ENCODE results near the gene OR56B4. TPM values are rescaled to one million over a fixed set of nuclear protein-coding genes. Genes with fewer than 3 reads are reported as not detected.
"Not testable (repeated sequence)": the region's sequence is repeated elsewhere in the genome, so short reads cannot be mapped to it uniquely, and the experiment has no call there.

OR56B4 gene, protein sequence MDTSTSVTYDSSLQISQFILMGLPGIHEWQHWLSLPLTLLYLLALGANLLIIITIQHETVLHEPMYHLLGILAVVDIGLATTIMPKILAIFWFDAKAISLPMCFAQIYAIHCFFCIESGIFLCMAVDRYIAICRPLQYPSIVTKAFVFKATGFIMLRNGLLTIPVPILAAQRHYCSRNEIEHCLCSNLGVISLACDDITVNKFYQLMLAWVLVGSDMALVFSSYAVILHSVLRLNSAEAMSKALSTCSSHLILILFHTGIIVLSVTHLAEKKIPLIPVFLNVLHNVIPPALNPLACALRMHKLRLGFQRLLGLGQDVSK
- not detected for polyA plus RNA-seq (ENCODE audit: insufficient read length in 10 of 10)
- long read RNA-seq, donor 1, result 0 reads
- long read RNA-seq, donor 2, result 0 reads
- long read RNA-seq, donor 3, result 0 reads
- long read RNA-seq, donor 4, result 0 reads
- long read RNA-seq, donor 5, result 0 reads
- long read RNA-seq, donor 6, partial matches to known transcripts, result 0 of 1 reads
- long read RNA-seq, donor 6, other reads (novel, unspliced or antisense), result 0 of 1 reads
- long read RNA-seq, donor 7, result 0 reads
- long read RNA-seq, donor 8, result 0 reads
- long read RNA-seq, donor 9, result 0 reads

DNA sequence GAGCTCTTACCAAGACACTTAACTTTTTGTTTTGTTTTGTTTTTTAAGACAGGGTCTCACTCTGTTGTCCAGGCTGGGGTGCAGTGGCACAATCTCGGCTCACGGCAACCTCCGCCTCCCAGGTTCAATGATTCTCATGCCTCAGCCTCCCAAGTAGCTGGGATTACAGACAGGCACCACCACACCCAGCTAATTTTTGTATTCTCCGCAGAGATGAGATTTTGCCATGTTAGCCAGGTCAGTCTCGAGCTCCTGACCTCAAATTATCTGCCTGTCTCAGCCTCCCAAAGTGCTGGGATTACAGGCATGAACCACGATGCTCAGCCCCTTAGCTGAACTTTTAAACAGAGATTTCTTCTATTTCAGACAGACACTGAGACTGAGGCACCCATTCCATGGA lies at the start of gene OR56B4:
OR56B4 (plus strand) TSS at position 301 of the 400 bp plus-strand sequence; CDS start at position 396, 95 bp downstream.
- DNase-seq, result not testable (repeated sequence)

DNA sequence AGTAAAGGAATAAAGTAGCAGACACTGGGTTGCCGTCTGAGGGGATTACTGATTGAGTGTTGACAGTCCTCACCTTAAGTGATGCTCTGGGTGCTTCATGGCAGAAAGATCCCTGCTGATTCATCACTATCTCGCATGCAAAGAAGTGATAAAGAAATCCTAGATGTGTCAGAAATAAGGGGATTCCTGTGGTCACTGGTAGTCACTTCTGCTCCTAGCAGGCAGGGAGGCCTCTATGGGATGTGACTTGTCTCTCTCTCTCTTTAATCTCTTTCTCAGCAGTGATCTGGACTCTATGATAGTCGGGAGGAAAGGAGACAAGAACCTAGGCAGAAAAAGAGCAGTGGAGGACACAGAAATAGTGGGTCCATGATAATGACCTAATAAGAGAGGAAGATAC lies 46.0 kb upstream of the OR56B4 start:
- no peak for DNase-seq

DNA sequence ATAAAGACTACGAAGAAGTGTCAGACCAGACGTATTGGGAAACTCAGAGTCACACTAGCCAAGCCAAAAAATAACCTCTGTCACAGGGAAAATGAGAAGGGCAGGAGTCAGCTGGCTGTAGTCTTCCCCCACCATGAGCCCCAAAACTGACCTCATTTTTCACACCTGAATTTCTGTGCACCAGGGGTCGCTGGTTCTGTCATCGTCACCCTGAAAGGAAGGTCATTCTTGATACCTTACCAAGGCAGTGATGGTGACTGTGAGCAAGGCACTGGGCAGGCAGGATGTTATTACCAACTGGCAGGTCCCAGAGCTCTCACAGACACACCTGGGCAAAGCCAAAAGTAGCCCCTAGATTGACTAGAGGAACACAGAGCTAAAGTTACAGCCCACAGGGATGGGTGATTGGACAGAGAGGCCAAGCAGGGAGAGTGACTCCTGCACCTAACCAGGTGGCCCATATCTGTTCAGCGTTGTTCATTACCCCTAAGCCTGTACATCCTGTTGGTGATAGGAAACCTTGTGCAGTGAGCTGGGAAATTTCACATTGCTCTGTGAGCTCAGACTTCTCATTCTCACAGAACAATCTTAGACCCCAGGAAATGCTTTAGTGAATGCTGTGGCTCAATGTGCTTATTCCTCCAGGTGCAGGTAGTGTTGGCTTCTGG lies 44.7 kb upstream of the OR56B4 start:
- DNase-seq, result no peak

DNA sequence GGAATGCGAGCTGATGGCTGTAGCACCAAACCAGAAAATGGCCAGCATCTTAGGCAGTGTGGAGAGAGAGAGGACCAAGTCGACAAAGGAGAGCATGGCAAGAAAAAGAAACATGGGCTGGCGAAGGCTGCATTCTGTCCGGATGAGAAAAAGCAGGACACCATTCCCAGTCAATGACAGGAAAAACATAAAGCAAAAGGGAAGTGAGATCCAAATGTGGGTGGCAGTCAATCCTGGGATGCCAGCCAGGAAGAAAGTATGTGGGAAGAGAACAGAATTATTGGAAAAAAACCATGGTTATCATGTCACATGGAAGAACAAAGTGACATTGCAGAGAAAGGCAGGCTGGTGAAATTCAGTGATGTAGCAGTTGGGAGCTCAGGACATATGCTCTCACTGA lies 40.0 kb upstream of the OR56B4 start:
- DNase-seq, result no peak

DNA sequence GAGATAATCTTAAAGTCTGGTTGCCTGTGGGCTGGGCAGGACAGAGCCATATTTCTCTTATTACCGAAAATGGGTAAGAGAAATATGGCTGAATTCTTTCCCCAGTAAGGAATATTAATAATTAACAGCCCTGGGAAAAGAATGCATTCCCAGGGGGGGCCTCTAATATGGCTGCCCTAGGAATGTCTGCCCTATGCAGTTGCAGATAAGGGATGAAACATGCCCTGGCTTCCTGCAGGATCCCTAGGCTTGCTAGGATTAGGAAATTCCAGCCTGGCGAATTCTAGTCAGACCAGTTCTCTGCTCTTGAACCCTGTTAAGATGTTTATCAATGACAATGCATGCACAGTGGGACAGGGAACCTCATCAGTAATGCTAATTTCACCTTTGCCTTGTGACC lies 31.0 kb upstream of the OR56B4 start:
- not testable (repeated sequence) for DNase-seq

DNA sequence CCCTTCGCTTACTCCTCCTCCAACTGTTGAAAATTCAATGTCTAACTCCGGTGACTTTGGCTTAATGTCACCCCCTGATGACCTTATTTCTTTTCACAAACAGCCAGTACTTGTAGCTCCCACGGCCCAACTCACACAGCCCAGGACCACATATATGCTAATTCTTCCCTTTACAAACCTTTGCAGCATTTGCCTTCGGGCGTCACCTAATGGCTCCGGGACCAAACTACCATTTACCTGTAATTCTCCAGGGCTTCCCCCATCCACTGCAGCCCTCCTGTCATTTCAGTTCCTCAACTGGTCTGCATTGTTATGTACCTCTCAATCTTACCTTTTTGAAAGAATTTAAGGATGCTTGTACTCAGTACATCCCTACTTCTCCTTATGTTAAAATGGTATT lies 29.8 kb upstream of the OR56B4 start:
- DNase-seq, result no peak

DNA sequence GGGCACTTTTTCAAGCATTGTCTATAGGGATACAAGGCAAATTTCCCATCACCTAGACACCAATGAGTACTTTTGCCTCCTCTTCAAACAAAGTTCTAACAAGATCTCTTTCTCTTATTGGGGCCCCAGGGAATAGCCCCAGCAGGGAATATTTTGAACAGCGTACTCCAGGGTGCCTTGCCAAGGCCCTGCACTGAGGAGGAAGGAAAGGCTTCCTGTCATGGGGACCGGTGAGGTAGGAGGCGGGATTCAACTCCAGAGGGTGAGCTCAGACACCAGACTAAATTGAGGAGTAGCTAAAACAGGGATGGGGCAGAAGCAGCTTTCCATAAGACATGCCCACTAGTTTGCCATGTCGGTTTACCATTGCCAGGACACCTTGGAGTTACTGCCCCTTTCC lies 28.0 kb upstream of the OR56B4 start:
- DNase-seq, result no peak

DNA sequence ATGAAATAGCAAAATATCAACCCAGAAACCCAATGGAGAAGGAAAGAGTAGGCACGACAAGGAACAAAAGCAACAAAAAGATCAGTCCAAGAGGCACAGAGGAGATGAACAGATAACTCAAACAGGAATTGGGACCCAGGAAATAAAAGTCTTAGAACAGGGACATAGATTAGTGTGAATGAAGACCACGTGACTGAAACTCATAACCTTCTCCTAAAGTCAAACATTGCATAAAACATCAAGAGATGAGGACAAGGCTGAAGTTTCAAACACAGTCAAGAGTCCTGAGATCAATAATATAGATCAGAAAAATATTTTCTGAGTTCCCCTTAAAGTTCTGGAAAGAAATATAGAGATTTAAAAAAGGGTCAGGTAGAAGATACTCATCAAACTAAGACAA lies 24.4 kb upstream of the OR56B4 start:
- no peak for DNase-seq

DNA sequence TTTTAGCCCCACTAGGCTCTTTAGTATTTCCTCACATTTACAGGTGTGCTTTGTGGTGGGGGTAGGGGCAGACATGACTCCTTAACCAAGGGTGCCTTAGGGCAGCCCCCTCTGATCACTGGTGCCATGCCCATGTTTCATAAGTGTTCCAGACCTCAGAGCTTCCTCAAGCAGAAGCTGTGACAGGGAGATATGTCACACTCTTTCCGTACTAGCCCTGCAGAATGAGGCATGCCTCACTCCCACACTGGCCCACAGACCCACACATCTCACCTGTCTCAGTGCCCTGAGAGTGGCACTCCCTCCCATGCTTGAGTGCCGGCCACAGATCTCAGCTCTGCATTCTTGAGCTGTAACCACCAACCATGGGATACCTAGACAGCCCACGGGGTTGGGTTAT lies 22.9 kb upstream of the OR56B4 start:
- DNase-seq, result no peak

DNA sequence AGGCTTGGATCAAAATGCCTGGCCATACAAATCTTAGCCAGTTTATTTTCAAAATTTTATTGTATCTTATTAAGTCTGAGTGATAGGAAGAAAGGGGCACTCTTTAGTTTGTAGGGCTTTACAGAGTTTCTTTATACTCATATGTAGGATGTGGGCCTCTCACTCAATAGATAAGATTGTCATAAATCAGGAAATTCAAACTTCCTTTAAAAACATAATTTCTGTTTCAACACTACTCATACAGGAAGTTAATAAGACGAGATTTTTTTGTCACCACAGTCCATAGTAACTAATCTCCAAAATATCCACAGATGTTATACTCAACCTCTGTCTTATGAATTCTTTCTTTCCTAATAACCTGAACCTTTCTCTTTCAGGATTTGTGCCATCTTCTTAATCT lies 13.3 kb upstream of the OR56B4 start:
- DNase-seq, result no peak

DNA sequence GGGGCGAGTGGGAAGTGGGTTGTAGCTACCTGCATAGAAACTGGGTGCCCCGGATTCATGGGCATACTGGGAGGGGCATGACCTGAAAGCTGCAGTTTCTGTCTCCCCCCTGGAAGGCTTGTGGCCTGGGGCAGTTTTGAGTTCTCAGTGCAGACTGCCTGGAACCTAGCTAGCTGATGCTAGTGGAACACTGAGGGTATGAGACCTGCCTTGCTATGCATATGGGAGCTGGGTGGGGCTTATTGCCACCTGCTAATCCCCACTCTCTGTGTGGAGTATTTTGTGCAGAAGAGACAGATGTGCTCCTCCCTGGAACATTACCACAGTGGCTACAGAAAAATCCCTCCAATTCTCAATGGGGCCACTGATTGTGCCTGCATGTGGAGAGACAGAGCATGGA lies 11.7 kb upstream of the OR56B4 start:
- no peak for DNase-seq

DNA sequence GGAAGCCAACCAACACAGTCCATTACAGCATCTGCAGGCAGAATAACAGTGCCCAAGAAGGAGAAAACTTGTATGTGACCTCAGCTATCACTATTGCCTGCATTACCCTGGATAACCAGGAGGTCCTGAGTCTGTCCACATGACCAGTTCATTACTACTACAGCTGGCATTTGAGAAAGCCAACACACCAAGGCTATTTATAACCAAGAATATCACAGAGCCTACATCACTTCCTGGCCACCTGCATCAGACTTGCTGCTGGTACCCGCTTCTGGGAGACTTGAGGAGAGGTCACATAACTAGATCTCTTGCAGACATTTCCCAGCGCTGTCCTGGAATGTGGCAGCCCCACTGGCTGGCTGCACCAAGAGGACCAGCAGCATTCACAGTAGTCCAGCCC lies 11.1 kb upstream of the OR56B4 start:
- peak in 2 of 3 donors; percentile 1 to 5 for DNase-seq

DNA sequence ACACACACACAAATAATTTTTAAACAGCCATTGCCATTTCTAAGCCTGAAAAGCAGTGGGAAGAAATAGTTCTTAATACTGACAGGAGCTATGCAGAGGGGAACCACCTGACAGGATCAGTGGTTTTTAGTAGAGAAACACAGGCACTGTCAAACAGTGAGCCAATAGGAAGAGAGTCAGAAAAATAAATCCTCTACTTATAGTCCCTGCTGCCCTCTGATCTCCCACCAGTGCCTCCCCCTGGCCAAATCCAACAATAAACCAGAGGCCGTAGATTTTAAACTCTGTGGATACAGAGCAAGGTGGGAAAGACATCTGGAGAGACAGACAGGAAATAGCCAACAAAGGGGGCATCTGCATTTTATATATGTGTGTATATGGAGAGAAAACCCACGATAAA lies 7.9 kb upstream of the OR56B4 start:
- DNase-seq, result no peak

DNA sequence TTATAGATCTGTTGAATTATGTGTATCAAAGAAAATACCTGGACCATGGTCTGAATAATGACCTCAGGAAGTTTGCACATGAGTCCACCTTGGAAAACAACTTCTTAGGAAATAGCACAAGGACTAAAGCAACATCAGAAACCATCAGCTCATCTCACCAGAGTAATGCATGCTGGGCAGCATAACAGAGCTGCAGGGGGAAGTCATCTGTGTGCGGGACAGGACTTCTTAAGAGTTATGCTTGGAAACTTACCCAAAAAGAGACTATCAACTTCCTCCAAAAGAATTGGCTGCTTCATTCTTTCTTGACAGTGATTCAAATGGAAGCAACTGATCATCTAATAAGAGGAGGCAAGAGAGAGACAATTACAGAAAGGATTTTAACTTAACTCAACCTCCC lies 2.5 kb downstream of the OR56B4 start:
- no peak for DNase-seq

DNA sequence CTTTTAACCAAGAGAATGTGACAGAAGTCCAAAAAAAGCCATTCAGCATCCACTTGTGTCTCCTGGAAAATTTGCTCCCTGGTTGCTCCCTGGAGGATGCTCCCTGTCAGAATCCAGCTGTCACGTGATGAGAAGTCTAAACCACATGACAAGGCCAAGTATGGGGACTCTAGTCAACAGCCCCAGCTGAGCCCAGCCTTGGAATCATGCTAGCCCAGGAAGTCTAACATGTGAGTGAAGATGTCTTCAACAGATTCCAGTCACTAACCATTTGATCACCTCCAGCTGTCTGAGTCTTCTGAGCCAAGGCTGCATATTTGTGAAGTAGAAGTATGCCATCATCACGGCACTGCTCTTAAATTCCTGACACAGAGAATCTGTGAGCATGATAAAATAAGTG lies 4.2 kb downstream of the OR56B4 start:
- no peak for DNase-seq

DNA sequence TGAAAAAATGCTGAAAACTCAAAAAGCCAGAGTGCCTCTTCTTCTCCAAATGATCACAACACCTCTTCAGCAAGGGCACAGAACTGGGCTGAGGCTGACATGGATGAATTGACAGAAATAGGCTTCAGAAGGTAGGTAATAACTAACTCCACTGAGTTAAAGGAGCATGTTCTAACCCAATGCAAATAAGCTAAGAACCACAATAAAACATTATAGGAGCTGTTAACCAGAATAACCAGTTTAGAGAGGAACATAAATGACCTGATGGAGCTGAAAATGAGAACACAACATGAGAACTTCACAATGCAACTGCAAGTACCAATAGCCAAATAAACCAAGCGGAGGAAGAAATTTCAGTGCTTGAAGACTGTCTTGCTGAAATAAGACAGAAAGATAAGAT lies 9.2 kb downstream of the OR56B4 start:
- no peak for DNase-seq

DNA sequence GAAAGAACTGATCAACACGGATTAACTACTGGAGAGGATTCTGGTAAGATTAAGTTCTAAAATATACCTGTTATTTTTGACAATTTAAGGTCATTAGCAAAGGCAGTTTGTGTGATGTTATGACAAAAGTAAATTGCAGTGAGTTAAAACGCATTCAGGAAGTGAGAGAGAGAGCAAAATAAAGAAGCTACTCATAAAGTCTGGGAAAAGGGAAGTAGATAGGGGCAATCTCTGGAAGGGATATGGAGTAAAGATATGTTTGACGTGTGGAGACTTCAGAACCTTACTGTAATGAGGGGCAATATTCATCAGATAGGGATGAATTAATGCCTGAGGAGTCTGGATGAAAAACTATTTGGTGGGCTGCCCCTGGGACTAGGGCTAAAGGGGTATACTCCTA lies 16.8 kb downstream of the OR56B4 start:
- no peak for DNase-seq

DNA sequence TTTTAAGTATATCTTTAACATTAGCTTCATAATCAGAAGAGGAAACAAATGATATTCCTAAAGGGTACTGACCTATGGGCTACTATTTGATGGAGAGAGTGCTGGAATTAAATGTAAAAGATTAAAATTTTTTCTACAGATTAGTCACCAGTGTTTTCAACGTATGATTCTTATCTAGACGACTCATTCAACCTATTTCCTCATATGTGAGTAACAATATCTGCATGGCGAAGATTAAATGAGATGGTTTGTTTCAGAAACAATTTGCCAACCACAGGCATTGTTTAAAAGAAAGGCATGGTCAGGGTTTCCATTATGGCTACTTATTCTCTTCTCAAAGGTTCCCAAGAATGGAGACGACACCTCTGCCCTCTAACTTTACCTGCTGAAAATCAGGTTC lies 20.4 kb downstream of the OR56B4 start:
- DNase-seq, result no peak

DNA sequence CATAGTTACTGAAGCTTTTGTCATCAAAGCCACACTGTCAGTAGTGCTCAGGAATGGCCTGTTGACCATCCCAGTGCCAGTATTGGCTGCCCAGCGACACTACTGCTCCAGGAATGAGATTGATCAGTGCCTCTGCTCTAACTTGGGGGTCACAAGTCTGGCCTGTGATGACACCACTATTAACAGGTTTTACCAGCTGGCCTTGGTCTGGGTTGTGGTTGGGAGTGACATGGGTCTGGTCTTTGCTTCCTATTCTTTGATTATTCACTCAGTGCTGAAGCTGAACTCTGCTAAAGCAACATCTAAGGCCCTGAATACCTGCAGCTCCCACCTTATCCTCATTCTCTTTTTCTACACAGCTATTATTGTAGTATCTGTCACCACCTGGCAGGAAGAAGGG lies 21.5 kb downstream of the OR56B4 start:
- DNase-seq, result no peak

DNA sequence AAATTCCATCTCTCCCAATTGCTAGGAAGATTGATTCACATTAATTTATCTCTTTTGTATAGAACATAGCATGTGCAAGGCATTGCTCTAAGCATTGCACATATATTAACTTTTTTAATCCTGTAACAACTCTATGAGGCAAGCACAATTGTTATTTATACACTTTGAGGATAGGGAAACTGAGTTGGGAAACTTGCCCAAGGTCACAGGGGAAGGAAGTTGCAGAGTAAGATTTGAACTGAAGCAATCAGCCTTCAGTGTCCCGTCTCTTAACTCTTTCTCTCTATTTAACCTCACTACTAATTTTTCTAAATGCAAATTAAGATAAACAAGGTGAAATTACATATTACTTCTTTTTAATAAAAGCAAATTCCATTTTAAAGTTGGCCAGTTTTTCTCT lies 22.2 kb downstream of the OR56B4 start:
- DNase-seq, result no peak

DNA sequence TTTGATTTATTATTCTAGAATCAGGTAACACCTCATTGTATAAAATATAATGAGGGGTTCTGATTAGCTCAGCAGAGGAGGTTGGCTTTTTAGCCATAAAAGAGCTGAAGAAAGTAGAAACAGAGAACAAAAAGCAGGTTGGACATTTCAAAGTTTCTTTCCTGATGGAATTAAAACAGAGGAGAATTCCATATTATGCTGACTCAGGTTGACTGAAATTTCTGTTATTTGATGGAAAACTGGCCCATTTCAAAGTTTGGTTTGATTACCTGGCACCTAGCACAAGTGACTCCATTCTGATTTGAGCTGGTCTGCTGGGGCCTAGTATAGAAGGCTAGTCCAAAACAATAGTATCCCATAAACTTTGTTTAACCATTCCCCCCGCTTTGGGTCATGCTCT lies 24.9 kb downstream of the OR56B4 start:
- DNase-seq, result no peak

DNA sequence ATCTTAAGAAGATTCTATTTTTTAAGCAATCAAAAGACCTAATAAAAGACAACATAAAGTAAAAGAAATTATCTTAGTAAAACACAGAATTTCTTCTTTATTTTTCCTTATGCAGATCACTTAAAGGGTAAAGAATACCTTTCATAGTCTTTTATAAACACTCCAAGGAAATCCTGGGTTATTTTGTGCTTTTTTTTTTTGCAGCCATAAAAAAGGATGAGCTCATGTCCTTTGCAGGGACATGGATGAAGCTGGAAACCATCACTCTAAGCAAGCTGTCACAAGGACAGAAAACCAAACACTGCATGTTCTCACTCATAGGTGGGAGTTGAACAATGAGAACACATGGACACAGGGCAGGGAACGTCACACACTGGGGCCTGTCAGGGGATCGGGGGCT lies 28.5 kb downstream of the OR56B4 start:
- not testable (repeated sequence) for DNase-seq

DNA sequence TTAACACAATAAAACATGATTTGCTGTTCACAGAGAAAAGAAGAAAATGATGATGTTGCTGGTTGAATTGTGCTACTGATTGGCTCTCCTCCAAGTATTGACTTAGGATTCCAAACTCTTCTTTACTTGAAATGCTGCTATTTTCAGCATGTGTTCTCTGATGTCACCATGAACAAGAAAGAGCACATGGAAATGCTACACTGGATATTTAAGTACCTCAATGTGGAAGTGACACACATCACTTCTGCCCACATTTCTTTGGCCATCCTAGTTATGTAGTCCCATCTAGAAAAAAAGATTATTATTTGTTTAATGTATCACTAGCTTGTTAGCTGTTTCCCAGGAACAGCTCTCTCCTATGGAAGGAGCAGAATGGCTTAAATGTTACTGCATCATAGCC lies 35.5 kb downstream of the OR56B4 start:
- DNase-seq, result no peak

All from muscle of back (tissue), 13 donors.